Kidney (tissue), 14 donors: Measurements from ENCODE around the gene FAM83F. TPM values are rescaled to one million over a fixed set of nuclear protein-coding genes. Genes with fewer than 3 reads are reported as not detected.

ENCODE experiments used
- DNase-seq, 5 donors: peaks; one replicate each; pipeline ENCODE4 v3.0.0-alpha.2; 2013 to 2020
- FAIRE-seq: peaks from 2 replicates; lab custom pipeline; 2012; peaks lifted over from hg19 to GRCh38; lab: Jason Lieb, UNC
- H3K27ac ChIP-seq, 2 donors: one replicate each; pipeline ENCODE4 v1.7.0; 2013; ENCODE audit warnings: low read depth in 2 of 2, low read length in 2 of 2, inconsistent platforms in 1 of 2
- H3K27me3 ChIP-seq: one replicate; pipeline ENCODE4 v1.7.1; 2013; ENCODE audit warnings: low read length, inconsistent platforms; ENCODE audit not compliant: control insufficient read depth, insufficient read depth
- H3K36me3 ChIP-seq, 3 donors: one replicate each; pipeline versions ENCODE4 v1.7.0 to v1.7.1; 2013; ENCODE audit warnings: low read length in 3 of 3, control low read depth in 1 of 3, inconsistent platforms in 1 of 3; ENCODE audit not compliant: insufficient read depth in 3 of 3, control insufficient read depth in 2 of 3
- H3K4me1 ChIP-seq, 3 donors: one replicate each; pipeline versions ENCODE4 v1.7.0 to v1.7.1; 2013; ENCODE audit warnings: low read length in 3 of 3, inconsistent platforms in 1 of 3, low read depth in 1 of 3; ENCODE audit not compliant: control insufficient read depth in 2 of 3, insufficient read depth in 2 of 3
- H3K4me3 ChIP-seq, 3 donors: one replicate each; pipeline versions ENCODE4 v1.7.0 to v1.8.1; 2013; ENCODE audit warnings: low read length in 3 of 3, control low read depth in 1 of 3, inconsistent platforms in 1 of 3
- H3K9ac ChIP-seq, 3 donors: one replicate each; pipeline versions ENCODE4 v1.7.0 to v1.7.1; 2013; ENCODE audit warnings: low read length in 3 of 3, control low read depth in 1 of 3, inconsistent platforms in 1 of 3
- H3K9me3 ChIP-seq, 3 donors: one replicate each; pipeline versions ENCODE4 v1.7.0 to v1.7.1; 2013; ENCODE audit warnings: low read length in 3 of 3, control low read depth in 1 of 3, inconsistent platforms in 1 of 3; ENCODE audit not compliant: control insufficient read depth in 2 of 3, insufficient read depth in 1 of 3
- intact Hi-C: fragments of 100-400 bp; cut with DNase I; formaldehyde crosslinking; loops from one replicate; pipeline ENCODE4 v1.11.1; 2022
- polyA plus RNA-seq: library from polyadenylated mRNA; stranded (reverse); fragments of 350-450 nt; fragmentation: Illumina TruSeq; extraction: RNeasy Lipid Tissue Mini Kit (QIAGEN cat#74804); gene quantifications from one replicate; pipeline ENCODE4 v1.2.3, GENCODE V29; 2014; ENCODE audit warnings: low read depth, low replicate concordance; ENCODE audit not compliant: insufficient read depth
- total RNA-seq: library from RNA; stranded (reverse); fragmentation: NEBNext Ultra II Directional; extraction: Animal tissue kit (Norgen Biotek cat#: 25700); gene quantifications from one replicate; pipeline ENCODE4 v1.2.1, GENCODE V29; 2021
- TF ChIP-seq, protein P1 (sequence below): IDR thresholded peaks from 3 replicates; pipeline ENCODE4 v1.5.1; 2012; ENCODE audit warnings: mild to moderate bottlenecking, moderate library complexity, borderline replicate concordance; ENCODE audit not compliant: insufficient read depth; ENCODE audit errors: extremely low read depth
- donor health status: control.
- donor health status: control.
- donor health status: control.
- donor health status: control.
- donor health status: control.
- donor health status: DM: yes; HTN: yes; CAD: no.
- donor health status: Normal renal cell carcinoma (clear cell type).

FAM83F gene
- total and polyA plus RNA-seq, 2 donors from 2014 or later, result 6.8 to 13.1 TPM

- Histone ChIP-seq H3K9ac (peak overlapping the region in 1 of 3 donors; percentile 31), H3K27me3 (no peaks in the 10 kb centered on the region), H3K36me3 (no peaks in the 10 kb centered on the region), H3K9me3 (no peaks in the 10 kb centered on the region), H3K27ac (peak overlapping the region; percentile 5 to 40), H3K4me1 (peaks cover 0 to 29% (median 5%) of the 10 kb centered on the region in 3 donors), H3K4me3 (no peak overlapping the region)
- FAIRE-seq (no peak), DNase-seq (peak in 1 of 5 donors; percentile 81)
- intact Hi-C loops, result no loop called here
- TF ChIP-seq, protein P1, sequence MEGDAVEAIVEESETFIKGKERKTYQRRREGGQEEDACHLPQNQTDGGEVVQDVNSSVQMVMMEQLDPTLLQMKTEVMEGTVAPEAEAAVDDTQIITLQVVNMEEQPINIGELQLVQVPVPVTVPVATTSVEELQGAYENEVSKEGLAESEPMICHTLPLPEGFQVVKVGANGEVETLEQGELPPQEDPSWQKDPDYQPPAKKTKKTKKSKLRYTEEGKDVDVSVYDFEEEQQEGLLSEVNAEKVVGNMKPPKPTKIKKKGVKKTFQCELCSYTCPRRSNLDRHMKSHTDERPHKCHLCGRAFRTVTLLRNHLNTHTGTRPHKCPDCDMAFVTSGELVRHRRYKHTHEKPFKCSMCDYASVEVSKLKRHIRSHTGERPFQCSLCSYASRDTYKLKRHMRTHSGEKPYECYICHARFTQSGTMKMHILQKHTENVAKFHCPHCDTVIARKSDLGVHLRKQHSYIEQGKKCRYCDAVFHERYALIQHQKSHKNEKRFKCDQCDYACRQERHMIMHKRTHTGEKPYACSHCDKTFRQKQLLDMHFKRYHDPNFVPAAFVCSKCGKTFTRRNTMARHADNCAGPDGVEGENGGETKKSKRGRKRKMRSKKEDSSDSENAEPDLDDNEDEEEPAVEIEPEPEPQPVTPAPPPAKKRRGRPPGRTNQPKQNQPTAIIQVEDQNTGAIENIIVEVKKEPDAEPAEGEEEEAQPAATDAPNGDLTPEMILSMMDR, result no peak
Observed at GRCh38 chr22:40002935-40003715, 8.4 kb downstream of the FAM83F start.

DNA sequence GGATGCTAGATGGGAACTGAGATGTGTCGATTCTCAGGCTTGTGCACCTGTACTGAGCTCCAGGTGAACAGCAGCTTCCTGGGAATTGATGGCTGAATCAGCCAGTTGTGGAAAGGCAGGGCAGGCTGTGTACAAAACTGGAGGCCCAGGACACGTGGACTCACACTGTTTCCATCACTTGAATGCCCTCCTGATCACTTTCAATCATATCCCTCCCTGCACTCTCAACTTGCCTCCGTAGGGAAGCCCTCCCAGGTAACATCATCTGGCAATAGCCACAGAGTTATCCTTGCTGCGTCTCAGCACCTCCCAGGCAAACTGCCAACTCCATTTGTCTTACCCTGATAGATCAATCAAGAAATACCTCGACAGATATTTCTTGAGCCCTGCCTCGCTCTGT lies 10.1 kb downstream of the FAM83F start:
- Histone ChIP-seq H3K9ac (no peak overlapping the region), H3K4me1 (peaks cover 0 to 18% (median 2%) of the 10 kb centered on the region in 3 donors), H3K9me3 (no peaks in the 10 kb centered on the region), H3K27ac (no peak overlapping the region), H3K27me3 (peaks cover 1% of the 10 kb centered on the region), H3K36me3 (no peaks in the 10 kb centered on the region), H3K4me3 (no peak overlapping the region)
- TF ChIP-seq, protein P1, result no peak
- FAIRE-seq (no peak), DNase-seq (peak in 1 of 5 donors; percentile 10)
- intact Hi-C loops, result no loop called here

- H3K27ac ChIP-seq, result no peak overlapping the region
- H3K27me3 ChIP-seq, result peaks cover 5% of the 10 kb centered on the region
- intact Hi-C loops, result no loop called here
- FAIRE-seq, result no peak
- H3K9me3 ChIP-seq, result no peaks in the 10 kb centered on the region
- DNase-seq, result peak in 1 of 5 donors; percentile 49
- H3K9ac ChIP-seq, result no peak overlapping the region
- H3K36me3 ChIP-seq, result no peaks in the 10 kb centered on the region
- H3K4me1 ChIP-seq, result peaks cover 0 to 18% (median 0%) of the 10 kb centered on the region in 3 donors
- H3K4me3 ChIP-seq, result no peak overlapping the region
- TF ChIP-seq, protein P1, result no peak
Observed at GRCh38 chr22:40006641-40007040, 11.9 kb downstream of the FAM83F start.
